HEK293T (cell line): ENCODE measurements around the gene NMNAT2.

Experiments used
- CTBP1 ChIP-seq: fragments of 450-650 bp; IDR thresholded peaks from 2 replicates; pipeline ENCODE4 v1.6.1; 2016; ENCODE audit warnings: borderline replicate concordance
- ELF4 ChIP-seq: fragments of 450-650 bp; IDR thresholded peaks from 2 replicates; pipeline ENCODE4 v1.6.1; 2017; ENCODE audit warnings: antibody characterized with exemption
- FOXM1 ChIP-seq: fragments of 450-650 bp; IDR thresholded peaks from 2 replicates; pipeline ENCODE4 v1.6.1; 2017; ENCODE audit warnings: mild to moderate bottlenecking, borderline replicate concordance
- HDGF ChIP-seq: fragments of 450-650 bp; IDR thresholded peaks from 2 replicates; pipeline ENCODE4 v1.6.1; 2017; ENCODE audit warnings: antibody characterized with exemption, borderline replicate concordance
- L3MBTL2 ChIP-seq: fragments of 450-650 bp; conservative IDR thresholded peaks from 2 replicates; pipeline ENCODE4 v1.6.1; 2016; ENCODE audit warnings: mild to moderate bottlenecking
- NFRKB ChIP-seq: fragments of 450-650 bp; IDR thresholded peaks from 2 replicates; pipeline ENCODE4 v1.6.1; 2016; ENCODE audit warnings: mild to moderate bottlenecking, moderate library complexity
- SP1 ChIP-seq: fragments of 450-650 bp; IDR thresholded peaks from 2 replicates; pipeline ENCODE4 v1.6.1; 2017
- TARDBP ChIP-seq: fragments of 450-650 bp; IDR thresholded peaks from 2 replicates; pipeline ENCODE4 v1.6.1; 2016
- TF ChIP-seq, protein P1 (sequence below): fragments of 450-650 bp; IDR thresholded peaks from 2 replicates; pipeline ENCODE4 v1.6.1; 2016

DNA sequence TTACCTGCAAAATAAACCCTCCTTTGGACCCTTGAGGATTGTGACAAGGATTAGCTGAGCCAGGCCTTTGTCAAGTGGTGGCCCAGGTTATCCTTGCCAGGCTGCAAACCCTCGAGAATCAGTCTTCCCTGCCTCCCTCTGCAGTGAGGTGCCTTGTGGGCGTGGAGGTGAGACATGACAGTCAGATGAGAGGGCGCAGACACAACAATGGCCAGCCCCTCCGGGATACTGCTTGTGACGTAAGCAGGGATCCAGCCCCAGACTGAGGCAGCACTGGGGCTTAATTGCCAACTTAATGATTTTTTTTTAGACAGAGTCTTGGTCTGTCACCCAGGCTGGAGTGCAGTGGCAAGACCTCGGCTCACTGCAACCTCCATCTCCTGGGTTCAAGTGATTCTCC is 127.6 kb downstream of the NMNAT2 start:
- TF ChIP-seq, protein P1, sequence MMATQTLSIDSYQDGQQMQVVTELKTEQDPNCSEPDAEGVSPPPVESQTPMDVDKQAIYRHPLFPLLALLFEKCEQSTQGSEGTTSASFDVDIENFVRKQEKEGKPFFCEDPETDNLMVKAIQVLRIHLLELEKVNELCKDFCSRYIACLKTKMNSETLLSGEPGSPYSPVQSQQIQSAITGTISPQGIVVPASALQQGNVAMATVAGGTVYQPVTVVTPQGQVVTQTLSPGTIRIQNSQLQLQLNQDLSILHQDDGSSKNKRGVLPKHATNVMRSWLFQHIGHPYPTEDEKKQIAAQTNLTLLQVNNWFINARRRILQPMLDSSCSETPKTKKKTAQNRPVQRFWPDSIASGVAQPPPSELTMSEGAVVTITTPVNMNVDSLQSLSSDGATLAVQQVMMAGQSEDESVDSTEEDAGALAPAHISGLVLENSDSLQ = no peak
- TF ChIP-seq SP1 (no peak), NFRKB (no peak), L3MBTL2 (no peak), FOXM1 (no peak), CTBP1 (no peak), TARDBP (no peak), HDGF (no peak), ELF4 (no peak)
